ENCODE data around the gene TRAPPC12. TPM values are rescaled to one million over a fixed set of nuclear protein-coding genes. Genes with fewer than 3 reads are reported as not detected.

TRAPPC12 gene
- total RNA-seq, 1 donor from 2014 or later, result 89.8 TPM

GRCh38 chr2:3462493-3463104 lies 83.1 kb downstream of the TRAPPC12 start:
- Histone ChIP-seq H3K9me3 (no peaks in the 10 kb centered on the region), H3K4me3 (no peak overlapping the region), H3K27ac (no peak overlapping the region), H3K4me1 (peaks cover 10% of the 10 kb centered on the region), H3K36me3 (peaks cover 70% of the 10 kb centered on the region), H3K27me3 (no peaks in the 10 kb centered on the region)
- ATAC-seq (no peak), DNase-seq (no peak)
- intact Hi-C loops (cut with DNase I), result no loop called here
- peak; percentile 2 for TF ChIP-seq CTCF (IDR thresholded peaks at IDR 0.05)

- Histone ChIP-seq H3K9me3 (no peaks in the 10 kb centered on the region), H3K4me3 (no peak overlapping the region), H3K4me1 (peaks cover 10% of the 10 kb centered on the region), H3K27me3 (no peaks in the 10 kb centered on the region), H3K27ac (no peak overlapping the region), H3K36me3 (peaks cover 70% of the 10 kb centered on the region)
- no peak for DNase-seq
- no peak for TF ChIP-seq CTCF (IDR thresholded peaks at IDR 0.05)
- intact Hi-C loops (cut with DNase I), result no loop called here
- ATAC-seq, result no peak
These were observed 83.8 kb downstream of the TRAPPC12 start for GRCh38 chr2:3463186-3463835.

GRCh38 chr2:3463944-3464343 lies 84.5 kb downstream of the TRAPPC12 start:
- Histone ChIP-seq H3K4me3 (no peak overlapping the region), H3K9me3 (no peaks in the 10 kb centered on the region), H3K4me1 (peaks cover 10% of the 10 kb centered on the region), H3K27me3 (no peaks in the 10 kb centered on the region), H3K27ac (no peak overlapping the region), H3K36me3 (peaks cover 72% of the 10 kb centered on the region)
- DNase-seq (no peak), ATAC-seq (no peak)
- intact Hi-C loops (cut with DNase I), result no loop called here
- TF ChIP-seq CTCF (IDR thresholded peaks at IDR 0.05), result no peak

GRCh38 chr2:3464401-3465005 lies 85.0 kb downstream of the TRAPPC12 start:
- no peak for TF ChIP-seq CTCF (IDR thresholded peaks at IDR 0.05)
- no peaks in the 10 kb centered on the region for H3K9me3 ChIP-seq
- peaks cover 6% of the 10 kb centered on the region for H3K4me1 ChIP-seq
- no peak for ATAC-seq
- H3K36me3 ChIP-seq, result peaks cover 78% of the 10 kb centered on the region
- no peak overlapping the region for H3K4me3 ChIP-seq
- intact Hi-C loops (cut with DNase I), result no loop called here
- DNase-seq, result no peak
- no peaks in the 10 kb centered on the region for H3K27me3 ChIP-seq
- H3K27ac ChIP-seq, result no peak overlapping the region

GRCh38 chr2:3465328-3465727 lies 85.8 kb downstream of the TRAPPC12 start:
- no peak overlapping the region for H3K27ac ChIP-seq
- intact Hi-C loops (cut with DNase I), result no loop called here

More at GRCh38 chr2:3465328-3465727, 85.8 kb downstream of the TRAPPC12 start:
- TF ChIP-seq CTCF (IDR thresholded peaks at IDR 0.05), result no peak
- no peak for ATAC-seq
- H3K9me3 ChIP-seq, result no peaks in the 10 kb centered on the region
- H3K27me3 ChIP-seq, result no peaks in the 10 kb centered on the region
- DNase-seq, result no peak
- H3K4me1 ChIP-seq, result peaks cover 12% of the 10 kb centered on the region
- H3K4me3 ChIP-seq, result no peak overlapping the region
- H3K36me3 ChIP-seq, result peaks cover 75% of the 10 kb centered on the region
